Fibroblast of lung (primary cell): ENCODE results near the gene UQCC2. TPM values are rescaled to one million over a fixed set of nuclear protein-coding genes. Genes with fewer than 3 reads are reported as not detected.

ENCODE experiments used
- DNase-seq, 2 donors: peaks; one replicate each; pipeline versions ENCODE4 v3.0.0 to v3.0.0-alpha.2; 2010; ENCODE audit warnings: low read depth in 2 of 2
- H2AFZ ChIP-seq: 2 replicates; pipeline ENCODE4 v1.5.1; 2012; ENCODE audit warnings: low read length, control low read depth, inconsistent platforms
- H3K27ac ChIP-seq: 2 replicates; pipeline ENCODE4 v1.5.1; 2011; ENCODE audit warnings: low read length, control low read depth; ENCODE audit not compliant: insufficient read depth
- H3K27me3 ChIP-seq: 2 replicates; pipeline ENCODE4 v1.5.1; 2011; ENCODE audit warnings: mild to moderate bottlenecking, low read length; ENCODE audit not compliant: control insufficient read depth, insufficient read depth
- H3K36me3 ChIP-seq: 2 replicates; pipeline ENCODE4 v1.5.1; 2011; ENCODE audit warnings: low read length; ENCODE audit not compliant: control insufficient read depth, insufficient read depth
- H3K4me1 ChIP-seq: 2 replicates; pipeline ENCODE4 v1.5.1; 2011; ENCODE audit warnings: low read length; ENCODE audit not compliant: control insufficient read depth, insufficient read depth; ENCODE audit errors: extremely low read depth
- H3K4me2 ChIP-seq: 2 replicates; pipeline ENCODE4 v1.5.1; 2011; ENCODE audit warnings: low read length, control low read depth; ENCODE audit not compliant: insufficient read depth; ENCODE audit errors: extremely low read depth
- H3K4me3 ChIP-seq, 4 experiments: fragments of 200-600 bp in 1 of 4; sonication (generic) in 1 of 4; replicated peaks in 1 of 4; 2 replicates each; pipeline ENCODE4 v1.5.1; 2011 to 2016; ENCODE audit warnings: low read length in 4 of 4, low read depth in 3 of 4, mild to moderate bottlenecking in 3 of 4, control low read depth in 2 of 4, inconsistent platforms in 1 of 4, mixed read lengths in 1 of 4; ENCODE audit not compliant: insufficient read depth in 1 of 4; ENCODE audit errors: control extremely low read depth in 1 of 4
- H3K79me2 ChIP-seq: 2 replicates; pipeline ENCODE4 v1.5.1; 2012; ENCODE audit warnings: mild to moderate bottlenecking, low read length, inconsistent platforms; ENCODE audit not compliant: control insufficient read depth, insufficient read depth
- H3K9ac ChIP-seq: 2 replicates; pipeline ENCODE4 v1.5.1; 2011; ENCODE audit warnings: mild to moderate bottlenecking, low read length, control low read depth; ENCODE audit not compliant: insufficient read depth
- H3K9me3 ChIP-seq: 2 replicates; pipeline ENCODE4 v1.5.1; 2012; ENCODE audit warnings: low read depth, low read length; ENCODE audit not compliant: control insufficient read depth, insufficient read depth
- H4K20me1 ChIP-seq: 2 replicates; pipeline ENCODE4 v1.5.1; 2011; ENCODE audit warnings: low read length; ENCODE audit not compliant: control insufficient read depth, insufficient read depth; ENCODE audit errors: extremely low read depth
- CTCF ChIP-seq, 2 donors: IDR thresholded peaks in 1 of 2; conservative IDR thresholded peaks in 1 of 2; 1 replicate in 1 of 2; 2 replicates in 1 of 2; pipeline ENCODE4 v1.5.1; 2011 to 2012; ENCODE audit warnings: low read length in 2 of 2, control low read depth in 1 of 2, inconsistent platforms in 1 of 2, low read depth in 1 of 2, mild to moderate bottlenecking in 1 of 2
- EZH2 ChIP-seq: IDR thresholded peaks from 2 replicates; pipeline ENCODE4 v1.5.1; 2012; ENCODE audit warnings: low read length, control low read depth, mild to moderate bottlenecking; ENCODE audit errors: missing control alignments
- polyA plus RNA-seq, 2 donors: library from polyadenylated mRNA; depleted of rRNA in 1 of 2; stranded (reverse) in 1 of 2; unstranded in 1 of 2; fragments of >200 nt; gene quantifications; 2 replicates each; pipeline ENCODE4 v1.2.1, GENCODE V29; 2011 to 2012; ENCODE audit warnings: missing spikeins in 1 of 2
- total RNA-seq: library from RNA; depleted of rRNA; stranded (reverse); fragments of >200 nt; gene quantifications from 2 replicates; pipeline ENCODE4 v1.2.1, GENCODE V29; 2014

UQCC2 gene
- total and polyA plus RNA-seq, 2 donors (not counting 1 experiment from before 2014, with no cell fraction given): 33.8 to 36.5 TPM

GRCh38 chr6:33738879-33739278, 27.4 kb upstream of the UQCC2 start:
- Histone ChIP-seq H3K4me2 (no peak overlapping the region), H3K79me2 (no peaks in the 10 kb centered on the region), H3K36me3 (no peaks in the 10 kb centered on the region), H4K20me1 (no peaks in the 10 kb centered on the region), H3K9me3 (no peaks in the 10 kb centered on the region), H3K27ac (no peak overlapping the region), H3K9ac (no peak overlapping the region), H2AFZ (no peak overlapping the region), H3K4me1 (no peaks in the 10 kb centered on the region), H3K27me3 (peaks cover 16% of the 10 kb centered on the region), H3K4me3 (no peak overlapping the region)
- no peak for TF ChIP-seq EZH2
- TF ChIP-seq CTCF (conservative IDR thresholded peaks at IDR 0.05 in 1 of 2, IDR thresholded peaks at IDR 0.05 in 1 of 2; ENCODE audit: low read depth in 1 of 2, low read length in 2 of 2): no peak
- no peak for DNase-seq

- Histone ChIP-seq H3K27ac (no peak overlapping the region), H3K4me3 (no peak overlapping the region), H3K36me3 (no peaks in the 10 kb centered on the region), H3K9ac (no peak overlapping the region), H3K79me2 (no peaks in the 10 kb centered on the region), H2AFZ (no peak overlapping the region), H3K9me3 (no peaks in the 10 kb centered on the region), H4K20me1 (no peaks in the 10 kb centered on the region), H3K4me1 (no peaks in the 10 kb centered on the region), H3K4me2 (no peak overlapping the region), H3K27me3 (peaks cover 16% of the 10 kb centered on the region)
- TF ChIP-seq EZH2: no peak
- no peak for TF ChIP-seq CTCF (conservative IDR thresholded peaks at IDR 0.05 in 1 of 2, IDR thresholded peaks at IDR 0.05 in 1 of 2; ENCODE audit: low read depth in 1 of 2, low read length in 2 of 2)
- DNase-seq: no peak
These were observed 26.7 kb upstream of the UQCC2 start for GRCh38 chr6:33738153-33738552.

- H2AFZ ChIP-seq: no peak overlapping the region
- H3K4me1 ChIP-seq: peaks cover 3% of the 10 kb centered on the region
- no peak overlapping the region for H3K27ac ChIP-seq
- H3K4me2 ChIP-seq: no peak overlapping the region
- H3K4me3 ChIP-seq: no peak overlapping the region
- H3K79me2 ChIP-seq: no peaks in the 10 kb centered on the region
- H3K9me3 ChIP-seq: no peaks in the 10 kb centered on the region
- DNase-seq: no peak
- TF ChIP-seq EZH2 (no peak), CTCF (conservative IDR thresholded peaks at IDR 0.05 in 1 of 2, IDR thresholded peaks at IDR 0.05 in 1 of 2; ENCODE audit: low read depth in 1 of 2, low read length in 2 of 2) (no peak)
- H3K9ac ChIP-seq: no peak overlapping the region
- H3K27me3 ChIP-seq: peaks cover 10% of the 10 kb centered on the region
- no peaks in the 10 kb centered on the region for H4K20me1 ChIP-seq
- no peaks in the 10 kb centered on the region for H3K36me3 ChIP-seq
These were observed 25.9 kb upstream of the UQCC2 start for GRCh38 chr6:33737267-33738026.
